ENCODE results near the gene DTD2. TPM values are rescaled to one million over a fixed set of nuclear protein-coding genes. Genes with fewer than 3 reads are reported as not detected.

The DTD2 gene
- total RNA-seq, 2 experiments from 2014 or later = 16.7 to 18.1 TPM

DNA sequence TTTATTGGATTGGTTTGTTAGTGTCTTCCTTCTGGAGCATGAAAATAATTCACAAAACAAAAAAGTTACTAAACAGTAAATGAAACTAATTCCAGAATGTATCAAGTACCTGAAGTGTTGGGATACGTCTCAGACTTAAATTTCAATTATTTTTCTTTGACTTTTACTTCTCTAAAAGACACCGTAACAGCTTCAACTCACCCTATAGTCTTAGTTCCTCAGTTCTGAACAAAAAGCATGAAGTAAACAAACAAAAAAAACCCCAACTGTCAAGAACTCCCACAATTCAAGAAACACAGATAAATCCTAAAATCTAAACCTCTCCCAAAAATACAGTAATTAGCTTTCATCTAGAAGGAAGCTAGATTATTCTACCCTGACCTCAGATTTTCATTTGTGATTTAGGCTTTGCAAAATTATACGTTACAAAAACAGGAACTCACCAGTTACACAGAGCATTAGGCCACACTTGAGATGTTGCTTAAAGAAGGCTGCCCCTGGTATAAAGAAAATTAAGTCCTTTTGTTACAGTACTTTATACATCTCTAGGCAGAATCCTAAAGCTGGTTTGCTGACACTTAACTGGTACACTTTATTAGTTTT, 47.2 kb downstream of the DTD2 start:
- H3K27ac Mint-ChIP-seq = no peak overlapping the region

DNA sequence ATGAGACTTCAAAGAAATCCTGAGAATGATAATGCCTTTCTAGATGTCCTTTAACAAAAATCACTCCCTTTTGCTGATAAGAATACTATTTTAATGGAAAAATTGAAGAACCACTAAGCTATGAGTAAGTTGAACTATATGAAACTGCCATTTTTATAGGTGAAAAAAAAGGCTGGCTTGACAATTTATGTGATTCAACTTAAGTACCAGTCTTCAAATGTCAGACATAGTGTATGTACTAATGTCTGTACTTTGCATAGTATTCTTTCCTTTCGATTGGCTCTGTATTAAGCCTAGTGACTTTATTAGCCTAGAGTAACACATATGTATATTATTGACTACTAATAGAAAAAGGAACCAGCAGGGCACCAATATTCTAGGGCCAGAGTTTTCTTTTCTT, 48.9 kb downstream of the DTD2 start:
- Mint-ChIP-seq H3K4me1 (peaks cover 1% of the 10 kb centered on the region), H3K9me3 (no peaks in the 10 kb centered on the region), H3K36me3 (peaks cover 2% of the 10 kb centered on the region), H3K4me3 (no peak overlapping the region), H3K27ac (no peak overlapping the region), H3K27me3 (no peaks in the 10 kb centered on the region)
- POLR2A ChIA-PET = no interaction called here
- ATAC-seq (ENCODE audit: low read depth) (no peak), DNase-seq (no peak)

More for the DNA sequence above, 47.2 kb downstream of the DTD2 start:
- Mint-ChIP-seq H3K36me3 (peaks cover 2% of the 10 kb centered on the region), H3K27me3 (no peaks in the 10 kb centered on the region), H3K9me3 (no peaks in the 10 kb centered on the region), H3K4me1 (peaks cover 7% of the 10 kb centered on the region), H3K4me3 (no peak overlapping the region)
- DNase-seq = no peak
- POLR2A ChIA-PET = interaction anchor here (0.9 kb wide), 1 partner anchor 14 kb away, joined by 3 read pairs; no protein-coding TSS in a partner anchor
- ATAC-seq (ENCODE audit: low read depth) = no peak

DNA sequence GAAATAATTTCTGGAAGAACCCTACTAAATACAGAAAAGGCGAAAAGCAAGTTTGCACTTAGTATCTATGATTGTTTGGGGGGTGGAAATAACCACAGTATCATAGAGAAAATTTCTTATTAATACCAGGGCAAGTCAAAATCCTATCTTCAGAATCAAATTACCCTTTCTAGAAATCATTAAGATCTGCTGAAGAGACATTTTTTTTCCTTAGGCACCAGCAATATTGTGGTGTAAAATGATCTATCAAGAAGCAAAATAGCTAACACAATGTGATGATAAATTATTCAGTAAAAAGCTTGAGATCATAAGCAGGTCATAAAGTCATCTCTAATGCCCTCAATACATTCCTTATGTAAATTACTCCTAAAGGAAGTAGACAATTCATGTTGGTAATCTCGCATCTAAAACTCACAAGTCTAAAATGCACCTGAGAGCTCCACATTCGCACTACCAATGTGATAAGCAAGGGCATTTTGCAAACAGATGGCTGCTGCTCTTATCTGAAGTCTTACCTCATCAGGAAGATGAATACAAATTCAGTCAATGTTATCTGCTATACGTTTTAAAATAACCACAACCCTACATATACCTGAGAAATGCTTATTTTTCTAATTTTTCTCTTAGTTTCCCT, 51.6 kb downstream of the DTD2 start:
- Mint-ChIP-seq H3K4me1 (no peaks in the 10 kb centered on the region), H3K27me3 (no peaks in the 10 kb centered on the region), H3K9me3 (no peaks in the 10 kb centered on the region), H3K36me3 (peaks cover 3% of the 10 kb centered on the region), H3K4me3 (no peak overlapping the region), H3K27ac (no peak overlapping the region)
- ATAC-seq (ENCODE audit: low read depth) (no peak), DNase-seq (no peak)
- POLR2A ChIA-PET = no interaction called here

DNA sequence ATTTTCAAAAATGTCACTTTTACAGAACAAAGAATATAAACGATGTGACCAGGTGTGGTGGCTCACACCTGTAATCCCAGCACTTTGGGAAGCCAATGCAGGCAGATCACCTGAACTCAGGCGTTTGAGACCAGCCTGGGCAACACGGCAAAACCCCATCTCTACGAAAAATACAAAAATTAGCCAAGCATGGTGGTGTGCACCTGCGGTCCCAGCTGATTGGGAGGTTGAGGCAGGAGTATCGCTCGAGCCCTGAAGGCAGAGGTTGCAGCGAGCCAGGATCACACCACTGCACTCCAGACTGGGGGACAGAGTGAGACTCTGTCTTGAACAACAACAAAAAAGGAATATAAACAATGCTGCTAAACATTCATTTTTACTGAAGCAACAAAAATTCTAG, 52.2 kb downstream of the DTD2 start:
- ATAC-seq (ENCODE audit: low read depth) (no peak), DNase-seq (no peak)
- Mint-ChIP-seq H3K4me3 (no peak overlapping the region), H3K27ac (no peak overlapping the region), H3K27me3 (no peaks in the 10 kb centered on the region), H3K9me3 (no peaks in the 10 kb centered on the region), H3K4me1 (no peaks in the 10 kb centered on the region), H3K36me3 (peaks cover 3% of the 10 kb centered on the region)
- POLR2A ChIA-PET = no interaction called here

DNA sequence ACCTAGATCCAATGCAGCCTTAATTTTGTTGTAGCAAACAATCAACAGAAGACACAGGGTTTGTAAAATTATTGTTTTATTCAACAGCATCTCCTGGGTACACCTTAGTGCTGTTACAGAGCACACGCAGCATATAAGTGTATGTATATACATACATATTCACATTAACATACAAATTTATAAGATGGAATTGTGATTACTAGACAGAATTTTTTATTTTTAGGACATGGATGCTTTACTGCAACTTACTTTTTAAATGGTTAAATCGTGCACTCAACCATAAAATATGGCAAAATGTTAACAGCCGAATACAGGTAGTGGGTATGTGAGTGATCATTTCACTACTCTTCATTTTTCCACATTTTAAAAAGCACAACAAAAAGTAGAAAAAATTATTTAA, 53.6 kb downstream of the DTD2 start:
- ATAC-seq (ENCODE audit: low read depth) (no peak), DNase-seq (no peak)
- Mint-ChIP-seq H3K27me3 (no peaks in the 10 kb centered on the region), H3K36me3 (peaks cover 3% of the 10 kb centered on the region), H3K4me1 (no peaks in the 10 kb centered on the region), H3K27ac (no peak overlapping the region), H3K9me3 (no peaks in the 10 kb centered on the region), H3K4me3 (no peak overlapping the region)
- POLR2A ChIA-PET = no interaction called here

DNA sequence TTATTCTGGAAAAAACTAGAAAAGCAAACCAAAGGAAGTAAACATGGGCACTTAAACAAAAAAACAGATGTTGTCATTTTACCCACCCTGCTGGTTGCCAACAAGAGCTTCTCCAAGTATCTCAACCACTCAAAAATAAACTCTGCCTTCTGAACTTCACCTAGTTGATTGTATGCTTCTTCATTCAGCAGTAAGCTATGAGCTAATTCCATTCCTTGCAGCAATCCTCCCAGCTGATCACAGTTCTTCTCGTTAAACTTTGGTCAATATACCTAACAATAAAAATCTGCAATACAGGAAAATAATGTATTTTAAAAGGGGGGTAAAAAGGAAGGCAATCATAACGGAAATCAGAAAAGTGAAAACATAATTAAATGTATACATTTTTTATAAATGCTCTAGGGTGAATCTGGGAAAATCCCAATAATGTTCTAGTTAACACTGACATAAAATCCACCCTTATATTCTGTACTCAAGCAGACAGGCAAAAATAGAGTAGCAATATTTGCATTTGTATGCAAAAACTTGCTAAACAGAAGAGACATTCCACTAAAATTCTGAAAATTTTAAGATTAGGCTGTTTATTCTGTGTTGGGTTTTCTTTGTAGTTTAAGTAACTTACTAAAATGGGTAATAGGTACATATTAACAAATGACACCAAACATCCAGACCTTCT, 54.4 kb downstream of the DTD2 start:
- Mint-ChIP-seq H3K27ac (no peak overlapping the region), H3K4me3 (no peak overlapping the region), H3K36me3 (peaks cover 7% of the 10 kb centered on the region), H3K9me3 (no peaks in the 10 kb centered on the region), H3K27me3 (no peaks in the 10 kb centered on the region), H3K4me1 (no peaks in the 10 kb centered on the region)
- ATAC-seq (ENCODE audit: low read depth) (no peak), DNase-seq (no peak)
- POLR2A ChIA-PET = interaction anchor here (1.3 kb wide), 1 partner anchor 17 kb away, joined by 3 read pairs; the partner anchor contains the start of gene HEATR5A

DNA sequence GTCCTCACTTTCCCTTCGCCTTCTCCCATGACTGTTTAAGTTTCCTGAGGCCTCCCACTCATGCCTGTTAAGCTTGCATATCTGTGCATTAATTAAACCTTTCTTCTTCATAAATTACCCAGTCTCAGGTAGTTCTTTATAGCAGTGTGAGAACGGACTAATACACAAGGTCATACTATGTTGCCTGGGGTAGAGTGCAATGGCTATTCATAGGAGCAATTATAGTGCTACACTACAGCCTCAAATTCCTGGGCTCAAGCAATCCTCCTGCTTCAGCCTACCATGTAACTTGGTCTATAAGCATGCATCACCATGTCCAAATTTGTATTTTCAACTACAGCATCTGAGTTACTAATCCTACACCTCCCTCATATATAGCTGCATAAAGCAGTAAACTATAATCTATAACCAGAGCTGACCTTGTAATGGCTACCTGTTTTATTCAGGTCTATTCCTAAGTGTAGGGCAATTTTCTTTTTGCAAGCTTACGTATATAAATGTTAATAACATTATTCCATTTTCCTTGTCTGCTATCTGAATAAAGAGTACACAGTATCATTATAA, 55.9 kb downstream of the DTD2 start:
- no peaks in the 10 kb centered on the region for H3K4me1 Mint-ChIP-seq
- H3K36me3 Mint-ChIP-seq = peaks cover 7% of the 10 kb centered on the region
- POLR2A ChIA-PET = no interaction called here
- H3K27me3 Mint-ChIP-seq = no peaks in the 10 kb centered on the region
- H3K27ac Mint-ChIP-seq = no peak overlapping the region
- H3K4me3 Mint-ChIP-seq = no peak overlapping the region
- no peak for DNase-seq
- no peak for ATAC-seq (ENCODE audit: low read depth)
- no peaks in the 10 kb centered on the region for H3K9me3 Mint-ChIP-seq

DNA sequence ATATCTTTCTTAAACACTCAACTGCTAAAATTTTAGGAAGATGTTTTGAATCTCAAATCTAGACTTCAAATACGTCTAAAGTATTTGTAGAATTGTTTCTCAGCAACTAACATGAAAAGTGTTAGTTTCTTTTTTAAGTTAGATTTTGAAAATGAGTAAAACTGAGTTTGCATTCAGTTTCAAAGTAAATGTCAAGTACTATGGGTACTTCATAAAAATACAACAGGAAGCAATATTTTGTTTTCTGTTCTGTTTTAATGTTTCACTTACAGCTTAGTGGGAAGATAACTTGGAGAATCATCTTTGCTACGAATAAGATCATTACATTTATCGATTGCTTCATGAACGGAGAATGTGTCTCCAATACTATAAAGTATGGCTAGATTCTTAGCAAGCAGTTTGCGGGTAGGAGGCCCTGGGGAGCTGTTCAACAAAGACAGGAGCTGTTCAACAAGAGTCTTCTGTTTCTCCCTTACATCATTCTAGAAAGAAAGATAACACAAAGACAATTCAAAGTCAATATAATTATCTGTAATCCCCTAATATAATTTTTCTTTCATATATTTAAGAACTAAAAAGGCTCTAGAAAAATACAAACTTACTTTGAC, 57.2 kb downstream of the DTD2 start:
- POLR2A ChIA-PET = no interaction called here
- DNase-seq (no peak), ATAC-seq (ENCODE audit: low read depth) (no peak)
- Mint-ChIP-seq H3K27ac (no peak overlapping the region), H3K27me3 (no peaks in the 10 kb centered on the region), H3K4me3 (no peak overlapping the region), H3K4me1 (no peaks in the 10 kb centered on the region), H3K36me3 (peaks cover 7% of the 10 kb centered on the region), H3K9me3 (no peaks in the 10 kb centered on the region)

Other genes with a start within 250 kb of the DTD2 start
- 100 to 1,000 TPM; 105 to 117 TPM for gene HECTD1, start 249.7 kb downstream of the DTD2 start, total RNA-seq
- gene HEATR5A, start 37.0 kb downstream of the DTD2 start, total RNA-seq = 10 to 100 TPM in 1 of 2 experiments, 1 to 10 TPM in 1; 9.4 to 11.5 TPM
- gene GPR33, start 30.5 kb upstream of the DTD2 start, total RNA-seq = not detected
- gene NUBPL, start 103.9 kb upstream of the DTD2 start, total RNA-seq = 1 to 10 TPM; 5.8 to 9.4 TPM

Measured in activated naive CD8-positive, alpha-beta T cell treated with anti-CD3 and anti-CD28 coated beads, Interleukin-2, amount 10 ng/mL, durations not matched to agents 7 days and 5 days (primary cell).